Activated naive CD4-positive, alpha-beta T cell treated with anti-CD3 and anti-CD28 coated beads, Interleukin-2, amount 50 U/mL, for 24 hours (primary cell): ENCODE results near the gene AP5Z1.

Experiments used
- H3K27ac Mint-ChIP-seq: one replicate; pipeline ENCODE4 v1.8.0; 2021; ENCODE audit warnings: mild to moderate bottlenecking, mixed read lengths
- H3K27me3 Mint-ChIP-seq: one replicate; pipeline ENCODE4 v1.8.0; 2021; ENCODE audit warnings: mixed read lengths
- H3K36me3 Mint-ChIP-seq: one replicate; pipeline ENCODE4 v1.8.0; 2021; ENCODE audit warnings: mixed read lengths
- H3K4me1 Mint-ChIP-seq: one replicate; pipeline ENCODE4 v1.8.0; 2021; ENCODE audit warnings: mixed read lengths
- H3K4me3 Mint-ChIP-seq: one replicate; pipeline ENCODE4 v1.8.0; 2021; ENCODE audit warnings: mild to moderate bottlenecking, mixed read lengths
- H3K9me3 Mint-ChIP-seq: one replicate; pipeline ENCODE4 v1.8.0; 2021; ENCODE audit warnings: mixed read lengths

The AP5Z1 gene

DNA sequence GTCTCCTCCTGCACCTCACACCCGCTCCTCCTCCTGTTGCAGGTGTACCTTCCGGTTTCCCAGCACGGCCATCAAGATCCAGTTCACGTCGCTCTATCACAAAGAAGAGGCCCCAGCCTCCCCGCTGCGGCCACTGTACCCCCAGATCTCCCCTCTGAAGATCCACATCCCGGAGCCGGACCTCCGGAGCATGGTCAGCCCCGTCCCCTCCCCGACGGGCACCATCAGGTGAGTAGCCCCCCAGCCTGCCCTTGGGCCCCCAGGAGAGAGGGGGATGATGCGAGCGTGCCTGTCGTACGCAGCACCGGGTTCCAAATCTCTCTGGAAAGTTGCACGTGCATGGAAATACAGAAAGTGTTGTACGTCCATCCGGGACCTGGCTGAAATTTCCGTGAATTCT, 34.6 kb upstream of the AP5Z1 start:
- Mint-ChIP-seq H3K36me3 (peaks cover 6% of the 10 kb centered on the region), H3K27me3 (no peaks in the 10 kb centered on the region), H3K4me3 (no peak overlapping the region), H3K4me1 (peaks cover 77% of the 10 kb centered on the region), H3K9me3 (no peaks in the 10 kb centered on the region), H3K27ac (no peak overlapping the region)

DNA sequence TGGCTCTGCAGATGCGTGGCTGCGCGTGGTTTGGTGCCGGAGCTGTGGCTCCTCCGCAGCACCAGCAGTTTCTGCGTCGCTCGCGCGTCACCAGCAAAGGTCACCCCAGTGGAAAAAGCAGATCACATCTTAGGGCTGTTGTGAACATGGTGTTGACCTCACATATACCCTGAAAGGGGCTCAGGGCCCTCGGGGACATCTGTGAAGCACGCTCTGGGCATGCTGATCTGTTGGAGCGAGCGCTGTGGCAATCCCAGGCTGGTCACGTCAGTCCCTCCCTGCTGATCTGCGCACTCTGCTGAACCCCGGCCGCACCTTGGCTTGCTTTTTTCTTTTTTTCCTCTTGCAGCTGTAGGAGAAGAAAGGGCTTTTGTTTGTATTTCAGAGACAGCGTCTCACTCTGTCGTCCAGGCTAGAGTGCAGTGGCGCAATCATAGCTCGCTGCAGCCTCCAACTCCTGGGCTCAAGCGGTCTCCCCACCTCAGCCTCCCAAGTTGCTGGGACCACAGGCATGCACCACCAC, 33.3 kb upstream of the AP5Z1 start:
- Mint-ChIP-seq H3K27ac (peak overlapping the region; percentile 59), H3K4me1 (peaks cover 79% of the 10 kb centered on the region), H3K27me3 (no peaks in the 10 kb centered on the region), H3K4me3 (no peak overlapping the region), H3K36me3 (peaks cover 10% of the 10 kb centered on the region), H3K9me3 (no peaks in the 10 kb centered on the region)

DNA sequence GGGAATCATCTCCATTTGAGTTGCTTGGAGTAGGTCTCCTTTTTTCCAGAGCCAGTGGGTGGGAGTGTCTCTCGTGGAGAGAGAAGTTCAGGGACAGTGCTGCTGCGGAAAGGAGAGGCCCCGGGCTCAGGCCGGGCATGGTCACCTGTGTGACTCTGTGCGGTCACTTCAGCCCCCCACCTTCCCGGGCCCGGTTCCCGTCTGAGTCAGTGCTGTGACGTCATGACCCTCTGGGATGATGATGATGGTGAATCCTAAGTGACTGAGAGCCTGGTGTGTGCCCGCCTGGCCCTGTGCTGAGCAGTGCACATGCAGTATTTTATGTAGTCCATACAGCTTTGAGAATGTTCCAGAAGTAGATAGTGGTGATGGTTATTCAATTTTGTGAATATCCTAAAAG, 32.6 kb upstream of the AP5Z1 start:
- peaks cover 11% of the 10 kb centered on the region for H3K36me3 Mint-ChIP-seq
- peak overlapping the region; percentile 12 for H3K27ac Mint-ChIP-seq
- H3K27me3 Mint-ChIP-seq = no peaks in the 10 kb centered on the region
- H3K4me1 Mint-ChIP-seq = peaks cover 82% of the 10 kb centered on the region
- no peak overlapping the region for H3K4me3 Mint-ChIP-seq
- H3K9me3 Mint-ChIP-seq = no peaks in the 10 kb centered on the region

DNA sequence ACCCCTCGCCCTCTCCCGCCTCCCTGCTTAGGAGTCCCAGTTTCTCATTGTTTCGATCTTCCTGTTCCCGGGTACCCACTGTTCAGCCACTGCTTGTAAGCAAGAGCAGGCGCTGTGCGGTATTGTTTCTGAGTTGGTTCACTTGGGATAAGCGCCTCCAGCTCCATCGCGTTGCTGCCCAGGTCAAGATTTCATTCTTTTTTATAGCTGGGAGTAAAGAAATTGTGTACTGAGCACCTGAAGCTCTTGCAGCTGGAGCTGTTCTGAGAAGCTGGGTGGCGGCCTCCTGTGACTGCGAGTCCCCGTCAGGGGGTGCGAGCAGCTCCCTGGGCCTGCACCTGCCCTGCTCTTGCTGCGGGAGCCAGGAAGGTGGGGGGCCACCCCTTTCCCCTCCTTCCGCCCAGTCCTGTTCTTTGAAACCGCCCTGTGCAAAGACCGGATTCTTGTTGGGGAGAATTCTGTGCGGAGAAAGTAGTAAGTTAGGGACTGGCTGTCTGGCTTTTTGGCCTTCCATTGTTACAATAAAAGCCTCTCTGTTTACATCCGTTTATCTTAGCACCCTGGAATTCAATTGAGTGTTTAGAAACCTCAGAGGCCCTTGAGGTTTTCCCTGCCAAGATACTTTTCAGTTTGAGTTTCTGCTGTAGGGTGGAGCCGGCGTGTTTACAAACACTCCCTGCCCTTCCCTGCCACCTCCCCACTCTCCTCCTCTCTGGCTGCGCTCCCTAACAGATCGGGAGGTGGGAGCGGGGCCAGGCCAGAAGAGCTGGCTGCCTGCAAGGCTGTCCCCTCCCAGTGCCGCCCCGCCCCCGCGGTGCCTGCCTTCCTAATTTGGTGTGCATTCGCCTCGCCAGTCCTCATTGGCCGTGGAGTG, 30.8 kb upstream of the AP5Z1 start:
- Mint-ChIP-seq H3K4me1 (peaks cover 83% of the 10 kb centered on the region), H3K36me3 (peaks cover 15% of the 10 kb centered on the region), H3K27ac (peak overlapping the region; percentile 89)

DNA sequence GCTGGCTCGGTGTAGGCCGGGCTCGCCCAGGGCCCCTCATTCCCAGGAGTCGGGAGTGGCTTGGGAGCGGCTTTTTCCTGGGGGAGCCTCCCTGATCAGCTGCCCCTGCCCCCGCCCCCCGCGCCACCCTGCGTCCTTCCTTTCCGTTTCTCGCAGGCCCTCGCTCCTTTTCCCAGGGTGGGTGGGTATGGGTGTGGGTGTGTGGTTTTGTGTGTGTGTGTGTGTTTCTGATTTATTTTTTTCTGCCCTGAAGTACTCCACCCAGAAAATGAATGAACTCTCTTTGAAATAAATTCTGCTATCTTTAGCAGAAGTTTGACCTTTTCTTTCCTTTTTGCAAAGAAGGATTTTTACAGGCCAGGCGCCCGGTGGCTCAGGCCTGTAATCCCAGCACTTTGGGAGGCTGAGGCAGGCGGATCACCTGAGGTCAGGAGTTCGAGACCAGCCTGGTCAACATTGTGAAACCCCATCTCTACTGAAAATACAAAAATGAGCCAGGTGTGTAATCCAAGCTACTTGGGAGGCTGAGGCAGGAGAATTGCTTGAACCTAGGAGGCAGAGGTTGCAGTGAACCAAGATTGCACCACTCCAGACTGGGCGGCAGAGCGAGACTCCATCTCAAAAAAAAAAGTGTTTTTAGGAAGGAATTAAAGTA, 30.0 kb upstream of the AP5Z1 start:
- Mint-ChIP-seq H3K36me3 (peaks cover 15% of the 10 kb centered on the region), H3K27ac (peak overlapping the region; percentile 94), H3K27me3 (no peaks in the 10 kb centered on the region)

More for the DNA sequence above, 30.8 kb upstream of the AP5Z1 start:
- H3K9me3 Mint-ChIP-seq = no peaks in the 10 kb centered on the region
- H3K4me3 Mint-ChIP-seq = peak overlapping the region; percentile 87
- no peaks in the 10 kb centered on the region for H3K27me3 Mint-ChIP-seq

DNA sequence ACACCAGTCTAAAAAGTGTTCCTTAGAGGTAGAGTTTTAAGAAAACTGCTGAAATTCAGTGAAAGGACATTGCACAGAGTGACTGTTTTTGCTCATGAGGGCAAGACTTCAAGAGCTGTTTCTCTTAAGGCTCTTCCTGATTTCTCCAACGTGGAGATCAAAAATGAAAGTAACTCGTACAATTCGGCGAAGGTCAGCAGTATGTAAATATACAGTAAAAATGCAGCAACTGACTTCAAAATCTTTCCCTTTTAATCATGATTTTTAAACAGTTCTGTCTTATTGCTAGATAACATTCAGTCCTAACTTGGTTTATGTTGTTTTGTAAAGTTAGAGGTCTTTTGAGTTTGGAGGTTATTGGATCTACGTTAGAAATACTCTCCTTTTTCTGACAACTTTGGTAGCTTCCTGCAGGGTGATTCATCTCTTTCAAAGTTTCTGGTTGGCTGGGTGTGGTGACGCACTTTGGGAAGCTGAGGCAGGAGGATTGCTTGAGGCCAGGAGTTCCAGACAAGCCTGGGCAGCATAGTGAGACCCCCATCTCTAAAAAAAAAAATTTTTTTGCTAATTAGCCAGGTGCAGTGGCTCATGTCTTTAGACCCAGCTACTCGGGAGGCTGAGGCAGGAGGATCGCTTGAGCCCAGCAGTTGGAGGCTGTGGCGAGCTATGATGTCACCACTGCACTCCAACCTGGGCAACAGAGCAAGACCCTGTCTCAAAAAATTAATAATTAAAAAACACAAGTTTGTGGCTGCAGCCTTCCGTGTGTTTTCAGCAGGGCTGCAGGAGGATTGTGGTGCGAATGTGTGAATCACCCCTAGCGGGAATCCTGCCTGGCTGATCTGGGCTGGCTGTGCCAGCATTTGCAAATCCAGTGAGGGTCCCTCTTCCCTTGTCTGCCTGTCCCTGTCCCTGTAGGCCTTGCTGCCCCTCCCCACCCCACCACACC, 29.2 kb upstream of the AP5Z1 start:
- Mint-ChIP-seq H3K9me3 (no peaks in the 10 kb centered on the region), H3K4me1 (peaks cover 73% of the 10 kb centered on the region), H3K4me3 (peak overlapping the region; percentile 87), H3K27me3 (no peaks in the 10 kb centered on the region), H3K36me3 (peaks cover 13% of the 10 kb centered on the region), H3K27ac (peak overlapping the region; percentile 94)

More for the DNA sequence above, 30.0 kb upstream of the AP5Z1 start:
- H3K9me3 Mint-ChIP-seq = no peaks in the 10 kb centered on the region
- peaks cover 79% of the 10 kb centered on the region for H3K4me1 Mint-ChIP-seq
- peak overlapping the region; percentile 87 for H3K4me3 Mint-ChIP-seq

DNA sequence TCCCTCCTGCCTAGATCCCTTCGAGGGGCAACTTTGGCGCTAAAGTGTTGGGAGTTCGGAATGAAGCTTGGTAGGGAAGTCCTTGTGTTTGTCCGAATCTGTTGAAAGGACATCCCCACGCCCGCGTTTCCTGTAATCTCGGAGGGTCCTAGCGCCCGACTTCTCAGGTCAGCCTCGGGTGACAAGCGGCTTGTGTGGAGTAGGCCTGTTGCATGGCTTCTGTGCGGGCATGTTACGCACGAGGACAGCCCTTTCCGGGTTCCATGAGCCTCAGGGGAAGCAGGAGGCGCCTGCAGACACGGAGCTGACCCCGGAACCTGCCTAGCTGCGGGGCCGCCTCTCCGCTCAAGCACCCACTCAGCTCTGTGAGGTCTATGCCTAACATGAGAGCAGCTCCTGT, 28.4 kb upstream of the AP5Z1 start:
- Mint-ChIP-seq H3K27me3 (no peaks in the 10 kb centered on the region), H3K36me3 (peaks cover 10% of the 10 kb centered on the region), H3K27ac (peak overlapping the region; percentile 51), H3K4me3 (peak overlapping the region; percentile 26), H3K9me3 (no peaks in the 10 kb centered on the region), H3K4me1 (peaks cover 68% of the 10 kb centered on the region)

DNA sequence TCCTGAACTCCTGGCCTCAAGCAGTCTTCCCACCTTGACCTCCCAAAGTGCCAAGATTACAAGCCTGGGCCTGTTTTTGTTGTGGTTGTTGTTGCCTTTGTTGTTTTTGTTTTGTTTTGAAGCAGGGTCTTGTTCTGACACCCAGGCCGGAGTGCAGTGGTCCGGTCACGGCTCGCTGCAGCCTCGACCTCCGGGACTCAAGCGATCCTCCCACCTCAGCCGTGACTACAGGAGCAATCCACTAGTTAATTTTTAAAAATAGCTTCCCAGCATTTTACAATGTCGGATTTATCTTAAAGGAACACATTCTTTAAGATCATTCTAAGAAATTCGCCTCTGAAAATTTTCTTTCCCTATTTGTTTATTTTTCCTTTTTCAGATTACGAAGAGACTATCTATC, 27.7 kb upstream of the AP5Z1 start:
- peak overlapping the region; percentile 65 for H3K4me3 Mint-ChIP-seq
- H3K36me3 Mint-ChIP-seq = peaks cover 10% of the 10 kb centered on the region
- H3K27me3 Mint-ChIP-seq = no peaks in the 10 kb centered on the region
- H3K4me1 Mint-ChIP-seq = peaks cover 68% of the 10 kb centered on the region
- peak overlapping the region; percentile 88 for H3K27ac Mint-ChIP-seq
- no peaks in the 10 kb centered on the region for H3K9me3 Mint-ChIP-seq

DNA sequence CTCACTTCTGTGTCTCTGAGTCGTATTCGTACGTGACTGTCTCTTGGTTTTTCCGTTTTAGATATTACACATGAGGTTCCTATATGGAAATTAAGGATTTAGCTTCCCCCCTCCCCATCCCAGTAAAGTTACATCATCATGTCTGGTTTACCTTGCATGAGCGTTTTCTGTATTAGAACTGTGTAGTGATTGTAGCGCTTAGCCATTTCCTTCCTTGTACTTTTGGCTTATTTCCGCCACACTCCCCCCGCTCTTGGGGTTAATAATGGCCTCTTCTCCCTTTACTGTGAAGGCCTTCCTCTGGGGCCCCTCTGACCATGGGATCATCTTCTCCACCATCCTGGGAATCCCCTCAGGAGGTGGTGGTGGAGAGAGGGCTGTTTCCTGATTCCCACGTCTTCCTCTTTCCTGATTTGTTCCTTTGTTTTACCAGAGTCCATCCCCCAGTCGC, 27.2 kb upstream of the AP5Z1 start:
- Mint-ChIP-seq H3K9me3 (no peaks in the 10 kb centered on the region), H3K27me3 (no peaks in the 10 kb centered on the region), H3K36me3 (peaks cover 13% of the 10 kb centered on the region), H3K4me1 (peaks cover 68% of the 10 kb centered on the region), H3K27ac (peak overlapping the region; percentile 88), H3K4me3 (peak overlapping the region; percentile 65)

DNA sequence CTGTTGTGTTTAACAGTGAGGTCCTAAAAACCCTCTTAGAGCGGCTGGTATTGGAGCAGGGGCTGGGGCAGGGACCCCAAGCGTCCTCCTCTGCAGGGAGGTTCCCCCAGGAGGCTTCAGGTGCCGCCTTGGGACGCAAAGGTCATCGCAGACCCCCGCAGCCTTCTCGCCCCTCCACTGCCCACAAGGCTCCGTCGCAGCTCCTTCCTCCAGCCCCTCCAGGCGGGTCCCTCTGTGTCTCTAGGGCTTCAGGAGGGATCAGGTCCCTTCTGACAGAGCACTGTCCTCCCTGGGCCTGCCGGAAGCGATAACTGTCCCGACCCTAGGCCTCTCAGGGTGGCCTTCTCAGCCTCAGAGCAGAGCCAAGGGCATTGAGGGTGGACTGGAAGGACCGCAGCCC, 26.1 kb upstream of the AP5Z1 start:
- Mint-ChIP-seq H3K36me3 (peaks cover 13% of the 10 kb centered on the region), H3K4me3 (no peak overlapping the region), H3K9me3 (no peaks in the 10 kb centered on the region), H3K27ac (peak overlapping the region; percentile 88), H3K4me1 (peaks cover 64% of the 10 kb centered on the region), H3K27me3 (no peaks in the 10 kb centered on the region)

DNA sequence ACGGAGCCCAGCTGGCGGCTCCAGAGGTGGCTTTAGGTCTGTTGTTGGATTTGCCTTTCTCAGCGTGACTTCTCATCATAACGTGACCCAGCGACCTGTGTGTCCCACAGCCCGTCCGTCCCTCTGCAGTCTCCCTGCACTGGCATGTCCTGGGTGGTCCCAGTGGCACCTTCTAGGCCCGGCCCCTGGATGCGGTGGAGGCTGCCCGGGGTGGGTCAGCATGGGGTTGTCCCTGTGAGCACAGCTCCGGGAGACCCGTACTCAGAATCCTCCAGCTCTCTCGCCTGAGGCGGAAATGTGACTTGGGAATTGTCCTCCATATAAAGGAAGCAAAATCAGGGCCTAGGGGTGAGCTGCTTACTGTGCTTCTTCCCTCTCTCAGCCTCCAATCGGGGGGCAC, 25.6 kb upstream of the AP5Z1 start:
- Mint-ChIP-seq H3K27me3 (no peaks in the 10 kb centered on the region), H3K4me3 (no peak overlapping the region), H3K9me3 (no peaks in the 10 kb centered on the region), H3K27ac (no peak overlapping the region), H3K36me3 (peaks cover 13% of the 10 kb centered on the region), H3K4me1 (peaks cover 60% of the 10 kb centered on the region)

DNA sequence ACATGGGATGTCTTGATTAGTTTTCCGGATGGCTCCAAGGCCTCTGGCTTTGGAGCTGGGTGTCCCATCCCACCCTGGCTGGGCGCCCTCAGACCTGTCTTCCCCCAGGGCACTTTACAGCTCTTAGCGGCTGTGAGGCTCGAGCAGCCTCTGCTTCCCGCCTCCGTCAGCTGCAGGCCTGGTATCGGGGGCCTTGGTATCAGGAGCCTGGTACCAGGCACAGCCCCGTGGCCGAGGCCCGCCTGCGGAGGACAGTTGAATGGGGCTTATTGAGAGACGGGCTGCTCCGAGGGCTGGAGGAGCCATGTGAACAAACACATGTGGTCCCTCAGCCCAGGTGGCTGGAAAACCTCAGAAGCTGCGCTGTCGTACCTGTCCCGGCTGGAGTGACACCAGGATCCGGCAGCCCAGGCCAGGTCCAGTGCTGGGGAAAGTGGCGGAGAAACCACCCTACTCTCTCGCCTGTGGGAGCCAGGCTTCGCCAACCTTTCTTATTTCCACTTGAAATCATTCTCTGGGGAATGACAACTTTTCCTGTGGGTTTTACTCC, 23.9 kb upstream of the AP5Z1 start:
- peaks cover 43% of the 10 kb centered on the region for H3K4me1 Mint-ChIP-seq

DNA sequence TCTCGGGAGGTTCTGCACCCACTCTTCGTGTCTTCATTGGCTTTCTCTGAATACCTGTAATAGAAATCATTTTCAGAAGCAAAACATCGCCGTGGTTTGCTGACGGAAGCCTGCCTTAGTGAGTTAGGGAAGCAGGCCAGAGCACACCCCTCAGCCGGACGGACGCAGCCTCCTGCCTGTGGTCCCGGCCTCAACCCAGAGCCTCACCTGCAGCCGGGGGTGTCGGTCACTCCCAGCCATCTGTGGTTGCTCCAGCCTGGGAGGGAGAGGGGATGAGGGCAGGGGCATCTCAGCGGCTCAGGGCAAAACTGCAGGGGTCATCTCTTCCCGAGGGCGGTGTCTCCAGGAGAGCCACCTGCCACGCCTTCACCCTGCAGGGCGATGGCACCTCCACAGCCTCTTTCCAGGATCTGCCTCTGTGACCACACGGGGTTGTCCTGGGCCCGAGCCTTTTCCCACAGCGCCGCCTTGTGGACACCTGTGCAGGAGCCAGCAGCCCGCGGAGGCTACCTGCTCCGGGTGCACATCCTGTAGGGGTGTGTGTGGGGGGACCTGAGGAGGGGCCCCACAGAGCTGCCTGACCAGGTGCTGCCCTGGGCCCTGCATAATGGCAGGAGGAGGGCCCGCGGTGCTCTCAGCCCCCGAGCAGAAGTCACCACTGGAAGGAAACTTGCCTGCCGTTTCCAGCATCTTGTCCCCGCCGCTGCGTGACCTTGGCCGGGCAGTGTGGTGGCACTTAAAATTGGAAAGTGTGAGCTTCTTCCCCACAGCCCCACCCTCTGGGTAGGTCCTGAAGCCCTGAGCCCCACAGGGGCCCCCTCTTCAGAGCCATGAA, 21.6 kb upstream of the AP5Z1 start:
- H3K36me3 Mint-ChIP-seq = peaks cover 5% of the 10 kb centered on the region
- H3K4me1 Mint-ChIP-seq = peaks cover 23% of the 10 kb centered on the region
- no peak overlapping the region for H3K27ac Mint-ChIP-seq
- no peaks in the 10 kb centered on the region for H3K27me3 Mint-ChIP-seq
- H3K4me3 Mint-ChIP-seq = no peak overlapping the region
- no peaks in the 10 kb centered on the region for H3K9me3 Mint-ChIP-seq

More for the DNA sequence above, 23.9 kb upstream of the AP5Z1 start:
- H3K36me3 Mint-ChIP-seq = peaks cover 9% of the 10 kb centered on the region
- H3K27me3 Mint-ChIP-seq = no peaks in the 10 kb centered on the region
- H3K9me3 Mint-ChIP-seq = no peaks in the 10 kb centered on the region
- no peak overlapping the region for H3K27ac Mint-ChIP-seq
- no peak overlapping the region for H3K4me3 Mint-ChIP-seq

DNA sequence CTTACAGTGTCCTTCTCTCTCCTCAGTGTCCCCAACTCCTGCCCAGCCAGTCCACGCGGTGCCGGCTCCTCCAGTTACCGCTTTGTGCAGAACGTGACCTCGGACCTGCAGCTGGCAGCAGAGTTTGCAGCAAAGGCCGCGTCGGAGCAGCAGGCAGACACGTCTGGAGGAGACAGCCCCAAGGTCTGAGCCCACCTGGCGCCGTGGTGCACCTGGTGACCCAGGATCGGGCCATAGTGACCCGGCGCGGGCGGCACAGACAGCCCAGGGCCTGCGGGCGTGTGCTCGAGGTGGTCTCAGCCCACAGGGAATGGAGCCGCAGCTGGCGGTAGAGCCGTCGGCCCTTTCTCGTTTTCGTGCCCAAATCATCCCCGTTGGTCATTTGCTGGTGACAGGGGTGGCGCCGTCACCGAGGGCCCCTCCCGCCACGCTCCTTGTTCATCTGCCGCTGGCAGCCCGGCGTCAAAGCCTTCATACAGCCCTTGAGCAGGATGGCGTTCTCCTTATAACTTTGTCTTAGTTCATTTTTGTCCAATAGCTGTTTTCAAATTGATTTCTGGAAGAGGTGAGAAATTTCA, 20.9 kb upstream of the AP5Z1 start:
- Mint-ChIP-seq H3K36me3 (peaks cover 5% of the 10 kb centered on the region), H3K4me1 (peaks cover 18% of the 10 kb centered on the region), H3K27ac (no peak overlapping the region), H3K27me3 (no peaks in the 10 kb centered on the region), H3K9me3 (no peaks in the 10 kb centered on the region), H3K4me3 (no peak overlapping the region)
